OCI-LY1 (cell line): Measurements from ENCODE around the gene CCNB2.

Experiments
- CTCF ChIP-seq: fragments of 200-600 bp; sonication (generic), shearing (Covaris generic); IDR thresholded peaks from 2 replicates; pipeline ENCODE4 v1.5.1; 2017; ENCODE audit warnings: mild to moderate bottlenecking, antibody characterized with exemption, low read length, moderate library complexity, mixed read lengths
- EZH2 ChIP-seq: fragments of 200-600 bp; sonication (generic), shearing (Covaris generic); IDR thresholded peaks from 2 replicates; pipeline ENCODE4 v1.8.0; 2017; ENCODE audit warnings: borderline replicate concordance, mixed run types, mild to moderate bottlenecking, antibody characterized with exemption, low read length, moderate library complexity, mixed read lengths

- TF ChIP-seq CTCF (no peak), EZH2 (no peak)
Observed at GRCh38 chr15:59150185-59150584, 45.2 kb downstream of the CCNB2 start.
